Adrenal gland (tissue), 19 donors: Measurements from ENCODE around the gene HEMGN. TPM values are rescaled to one million over a fixed set of nuclear protein-coding genes. Genes with fewer than 3 reads are reported as not detected.

Source experiments
- DNase-seq, 7 donors: peaks; one replicate each; pipeline ENCODE4 v3.0.0-alpha.2; 2019 to 2020
- H3K27ac ChIP-seq, 5 donors: fragments of 200-600 bp; sonication (generic) in 4 of 5; 1 replicate in 3 of 5; 2 replicates in 2 of 5; pipeline versions ENCODE4 v1.5.1 to v1.8.0; 2016 to 2020; ENCODE audit warnings: mild to moderate bottlenecking in 1 of 5
- H3K27me3 ChIP-seq: fragments of 200-600 bp; 2 replicates; pipeline ENCODE4 v1.8.0; 2021
- H3K36me3 ChIP-seq, 2 donors: fragments of 200-600 bp; replicated peaks in 1 of 2; 1 replicate in 1 of 2; 2 replicates in 1 of 2; pipeline versions ENCODE4 v1.5.1 to v1.8.0; 2018 to 2022
- H3K4me1 ChIP-seq, 2 donors: fragments of 200-600 bp; replicated peaks in 1 of 2; 1 replicate in 1 of 2; 2 replicates in 1 of 2; pipeline versions ENCODE4 v1.5.1 to v1.8.0; 2018 to 2021
- H3K4me3 ChIP-seq, 4 donors: fragments of 200-600 bp; sonication (generic) in 3 of 4; one replicate each; pipeline ENCODE4 v1.5.1; 2016 to 2018
- H3K9me3 ChIP-seq, 3 donors: fragments of 200-600 bp; sonication (generic) in 1 of 3; replicated peaks in 1 of 3; 1 replicate in 2 of 3; 2 replicates in 1 of 3; pipeline versions ENCODE4 v1.5.1 to v1.8.0; 2016 to 2021
- CTCF ChIP-seq, 6 experiments: fragments of 450-650 bp in 4 of 6; fragments of 200-600 bp in 2 of 6; sonication (generic) in 1 of 6; IDR thresholded peaks; 1 replicate in 5 of 6; 2 replicates in 1 of 6; pipeline versions ENCODE4 v1.5.1 to v1.8.0; 2016 to 2021; ENCODE audit warnings: antibody characterized with exemption in 6 of 6, mild to moderate bottlenecking in 2 of 6, moderate library complexity in 1 of 6
- POLR2A ChIP-seq, 2 donors: fragments of 450-650 bp; IDR thresholded peaks; one replicate each; pipeline ENCODE4 v1.6.1; 2017; ENCODE audit warnings: antibody characterized with exemption in 2 of 2, mild to moderate bottlenecking in 2 of 2, moderate library complexity in 1 of 2
- WGBS, 4 donors: extraction: QIAGEN DNeasy Blood & Tissue Kit in 2 of 4; methylation state at CpG; one replicate each; pipeline versions ENCODE4 v1.1.5 to v1.1.7; 2013 to 2017; 5-methylcytosine and 5-hydroxymethylcytosine counted together
- intact Hi-C, 2 donors: fragments of 100-400 bp; cut with DNase I; formaldehyde crosslinking; loops; one replicate each; pipeline versions ENCODE4 v1.14.1 to v1.15.0; 2022 to 2023
- long read RNA-seq, 10 donors: library from polyadenylated mRNA in 3 of 10; unstranded in 2 of 10; stranded (forward) in 1 of 10; transcript quantifications; one replicate each; pipeline ENCODE4 v2.0.0 and lab custom pipeline, GENCODE V29; 2021 to 2026
- polyA plus RNA-seq, 3 donors: library from polyadenylated mRNA; stranded (reverse); fragments of 200-250 nt in 2 of 3; fragments of 350-450 nt in 1 of 3; fragmentation: Illumina TruSeq in 1 of 3; extraction: RNeasy Lipid Tissue Mini Kit (QIAGEN cat#74804) in 1 of 3; gene quantifications; one replicate each; pipeline ENCODE4 v1.2.3, GENCODE V29; 2013 to 2014
- total RNA-seq, 9 donors: library from RNA; depleted of rRNA in 4 of 9; stranded (reverse); fragments of >200 nt in 4 of 9; fragments of 120-200 nt in 1 of 9; fragmentation: NEBNext Ultra II Directional in 1 of 9; extraction: Animal tissue kit (Norgen Biotek cat#: 25700) in 1 of 9; gene quantifications; one replicate each; pipeline versions ENCODE4 v1.1.0 to v1.2.4, GENCODE V29; 2013 to 2023
- donor health status: healthy with polysubstance abuse.
- donor health status: Bipolar disorder and iron deficiency.
- donor health status: DM: yes; HTN: yes; CAD: no.
- donor health status: DM: no; HTN: no; CAD: no.
- donor health status: DM: no; HTN: no; CAD: no.
- donor health status: DM: yes; HTN: yes; CAD: no.

Gene HEMGN
- total RNA-seq (10 to 100 TPM in 1 of 9 donors, under 1 TPM in 2, not detected in 6; 0.22 to 10.0 (median 0.23) TPM), polyA plus RNA-seq (not detected)
- long read RNA-seq, donor 1, partial matches to known transcripts, result 0 of 2 reads
- long read RNA-seq, donor 1, other reads (novel, unspliced or antisense), result 0 of 2 reads
- long read RNA-seq, donor 2, result 0 reads
- long read RNA-seq, donor 3, result 0 reads
- long read RNA-seq, donor 4, result 0 reads
- long read RNA-seq, donor 5, result 0 reads
- long read RNA-seq, donor 6, result 0 reads
- long read RNA-seq, donor 7, result 0 reads
- long read RNA-seq, donor 8, partial matches to known transcripts, result 5 of 8 reads
- long read RNA-seq, donor 8, other reads (novel, unspliced or antisense), result 0 of 8 reads
- long read RNA-seq, donor 9, partial matches to known transcripts, result 0 of 1 reads
- long read RNA-seq, donor 9, other reads (novel, unspliced or antisense), result 0 of 1 reads
- long read RNA-seq, donor 10, partial matches to known transcripts, result 0 of 1 reads
- long read RNA-seq, donor 10, other reads (novel, unspliced or antisense), result 0 of 1 reads

- peaks cover 11% of the 10 kb centered on the region for H3K27me3 ChIP-seq
- H3K4me1 ChIP-seq, result no peaks in the 10 kb centered on the region
- no peaks in the 10 kb centered on the region for H3K9me3 ChIP-seq
- no peaks in the 10 kb centered on the region for H3K36me3 ChIP-seq
- no peak for DNase-seq
- no peak within 1 kb of the TSS for H3K27ac ChIP-seq
- TF ChIP-seq POLR2A (IDR thresholded peaks at IDR 0.05), result no peak
- no peak for TF ChIP-seq CTCF (IDR thresholded peaks at IDR 0.05)
- no peak within 1 kb of the TSS for H3K4me3 ChIP-seq
- 64 to 85% (median 71%) methylated on average over 3 of the region's 3 CpGs for WGBS, 4 donors
- intact Hi-C loops, result loop anchor here in 1 of 2 donors (10.0 kb wide), 1 partner anchor 267 kb away; no protein-coding TSS in a partner anchor
Observed at GRCh38 chr9:97938081-97938644, at the start of gene HEMGN. TSS of gene HEMGN (minus strand) at chr9:97938172. CDS start at chr9:97938136, 36 bp downstream.

- H3K27me3 ChIP-seq, result no peaks in the 10 kb centered on the region
- WGBS, 4 donors, result 85 to 91% (median 89%) methylated on average over 5 of the region's 5 CpGs
- H3K27ac ChIP-seq, result no peak overlapping the region
- intact Hi-C loops, result loop anchor here in 1 of 2 donors (10.0 kb wide), 1 partner anchor 47 kb away; no protein-coding TSS in a partner anchor
- H3K4me3 ChIP-seq, result no peak overlapping the region
- H3K9me3 ChIP-seq, result no peaks in the 10 kb centered on the region
- peaks cover 9 to 54% of the 10 kb centered on the region in 2 donors for H3K4me1 ChIP-seq
- H3K36me3 ChIP-seq, result no peaks in the 10 kb centered on the region
- DNase-seq, result no peak
- no peak for TF ChIP-seq POLR2A (IDR thresholded peaks at IDR 0.05)
- TF ChIP-seq CTCF (IDR thresholded peaks at IDR 0.05), result no peak
Observed at GRCh38 chr9:97987487-97987886, 49.5 kb upstream of the HEMGN start.

GRCh38 chr9:97985058-97985861 is 47.3 kb upstream of the HEMGN start:
- TF ChIP-seq CTCF (IDR thresholded peaks at IDR 0.05), result no peak
- no peak for TF ChIP-seq POLR2A (IDR thresholded peaks at IDR 0.05)
- no peaks in the 10 kb centered on the region for H3K9me3 ChIP-seq
- H3K4me1 ChIP-seq, result peaks cover 5 to 38% of the 10 kb centered on the region in 2 donors
- WGBS, 4 donors, result 18 to 37% (median 26%) methylated on average over 31 to 59 of the region's 59 CpGs
- no peaks in the 10 kb centered on the region for H3K27me3 ChIP-seq
- peak overlapping the region in 2 of 4 donors; percentile 90 to 99 for H3K4me3 ChIP-seq
- peak in 2 of 7 donors; percentile 40 to 58 for DNase-seq
- intact Hi-C loops, result loop anchor here in 1 of 2 donors (10.0 kb wide), 1 partner anchor 50 kb away; no protein-coding TSS in a partner anchor
- H3K27ac ChIP-seq, result peak overlapping the region in 4 of 5 donors; percentile 92 to 98 (median 96)
- no peaks in the 10 kb centered on the region for H3K36me3 ChIP-seq
